Neural progenitor cell (in vitro differentiated cells): ENCODE data around the gene ART3. TPM values are rescaled to one million over a fixed set of nuclear protein-coding genes. Genes with fewer than 3 reads are reported as not detected.

Source experiments
- DNase-seq: peaks from one replicate; pipeline ENCODE4 v3.0.0-alpha.2; 2016; ENCODE audit warnings: low spot score
- H2AFZ ChIP-seq: fragments of 200-600 bp; sonication (generic); replicated peaks from 2 replicates; pipeline ENCODE4 v1.6.1; 2016; ENCODE audit warnings: antibody characterized with exemption
- H3F3A ChIP-seq: fragments of 200-600 bp; sonication (generic); 2 replicates; pipeline ENCODE4 v1.6.1; 2016; ENCODE audit warnings: antibody characterized with exemption, low read depth
- H3K27ac ChIP-seq: fragments of 200-600 bp; sonication (generic); 2 replicates; pipeline ENCODE4 v1.5.1; 2016; ENCODE audit warnings: mild to moderate bottlenecking
- H3K27me3 ChIP-seq: fragments of 200-600 bp; sonication (generic); 2 replicates; pipeline ENCODE4 v1.6.1; 2016; ENCODE audit warnings: mild to moderate bottlenecking, moderate library complexity
- H3K36me3 ChIP-seq: fragments of 200-600 bp; sonication (generic); 2 replicates; pipeline ENCODE4 v1.5.1; 2016
- H3K4me1 ChIP-seq: fragments of 200-600 bp; sonication (generic); 2 replicates; pipeline ENCODE4 v1.6.1; 2016; ENCODE audit warnings: mixed run types
- H3K4me2 ChIP-seq: fragments of 200-600 bp; sonication (generic); 2 replicates; pipeline ENCODE4 v1.6.1; 2016
- H3K4me3 ChIP-seq: fragments of 200-600 bp; sonication (generic); 2 replicates; pipeline ENCODE4 v1.5.1; 2016
- H3K79me2 ChIP-seq: fragments of 200-600 bp; sonication (generic); 2 replicates; pipeline ENCODE4 v1.6.1; 2016; ENCODE audit warnings: low read depth
- H3K9ac ChIP-seq: fragments of 200-600 bp; sonication (generic); 2 replicates; pipeline ENCODE4 v1.6.1; 2016
- H3K9me3 ChIP-seq: fragments of 200-600 bp; sonication (generic); 2 replicates; pipeline ENCODE4 v1.5.1; 2016; ENCODE audit warnings: low read depth
- H4K20me1 ChIP-seq: fragments of 200-600 bp; sonication (generic); 2 replicates; pipeline ENCODE4 v1.6.1; 2016; ENCODE audit warnings: low read depth
- H3K27ac Mint-ChIP-seq: 3 replicates; pipeline ENCODE4 v1.8.0; 2021; ENCODE audit warnings: mixed read lengths
- H3K27me3 Mint-ChIP-seq: 2 replicates; pipeline ENCODE4 v1.8.0; 2022; ENCODE audit warnings: low read depth, mild to moderate bottlenecking, inconsistent platforms, moderate library complexity, mixed read lengths; ENCODE audit not compliant: insufficient read depth
- H3K36me3 Mint-ChIP-seq: 3 replicates; pipeline ENCODE4 v1.8.0; 2021; ENCODE audit warnings: mixed read lengths
- H3K4me1 Mint-ChIP-seq: 3 replicates; pipeline ENCODE4 v1.8.0; 2021; ENCODE audit warnings: mixed read lengths
- H3K4me3 Mint-ChIP-seq: 3 replicates; pipeline ENCODE4 v1.8.0; 2021; ENCODE audit warnings: mild to moderate bottlenecking, moderate library complexity, mixed read lengths
- H3K9me3 Mint-ChIP-seq: 3 replicates; pipeline ENCODE4 v1.8.0; 2020; ENCODE audit warnings: mixed read lengths
- EZH2 ChIP-seq: fragments of 200-600 bp; sonication (generic); IDR thresholded peaks from 2 replicates; pipeline ENCODE4 v1.6.1; 2017; ENCODE audit warnings: antibody characterized with exemption, mild to moderate bottlenecking, moderate library complexity
- EZH2phosphoT487 ChIP-seq: fragments of 200-600 bp; sonication (generic); IDR thresholded peaks from 2 replicates; pipeline ENCODE4 v1.6.1; 2017; ENCODE audit warnings: antibody characterized with exemption
- total RNA-seq: library from RNA; depleted of rRNA; stranded (reverse); fragments of >200 nt; gene quantifications from 2 replicates; pipeline ENCODE4 v1.2.3, GENCODE V29; 2015; ENCODE audit warnings: low replicate concordance
- TF ChIP-seq, protein P1 (sequence below): fragments of 200-600 bp; sonication (generic); IDR thresholded peaks from 2 replicates; pipeline ENCODE4 v1.5.1; 2017; ENCODE audit warnings: antibody characterized with exemption, mild to moderate bottlenecking

Gene ART3
- total RNA-seq, 1 donor from 2014 or later: not detected

DNA sequence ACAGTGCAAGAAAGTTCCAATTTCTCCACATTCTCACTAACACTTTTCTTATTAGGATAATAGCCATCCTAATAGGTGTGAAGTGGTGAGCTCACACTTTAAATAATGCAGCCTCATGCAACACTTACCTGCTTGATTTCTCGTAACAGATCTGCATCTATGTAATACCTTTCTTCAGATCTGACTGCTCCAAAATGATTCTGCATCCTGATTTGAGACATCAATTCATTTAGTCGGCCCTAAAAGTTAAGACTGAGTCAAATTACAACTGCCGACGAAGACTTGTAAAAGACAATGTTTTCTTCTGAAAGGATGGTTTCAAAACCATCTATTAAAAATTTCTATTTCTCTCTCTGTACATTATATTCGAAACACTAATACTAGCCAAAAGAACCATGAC is 43.0 kb downstream of the ART3 start:
- H3K27me3 ChIP-seq: no peaks in the 10 kb centered on the region
- no peak overlapping the region for H3K9ac ChIP-seq
- H3K4me1 ChIP-seq: no peaks in the 10 kb centered on the region

DNA sequence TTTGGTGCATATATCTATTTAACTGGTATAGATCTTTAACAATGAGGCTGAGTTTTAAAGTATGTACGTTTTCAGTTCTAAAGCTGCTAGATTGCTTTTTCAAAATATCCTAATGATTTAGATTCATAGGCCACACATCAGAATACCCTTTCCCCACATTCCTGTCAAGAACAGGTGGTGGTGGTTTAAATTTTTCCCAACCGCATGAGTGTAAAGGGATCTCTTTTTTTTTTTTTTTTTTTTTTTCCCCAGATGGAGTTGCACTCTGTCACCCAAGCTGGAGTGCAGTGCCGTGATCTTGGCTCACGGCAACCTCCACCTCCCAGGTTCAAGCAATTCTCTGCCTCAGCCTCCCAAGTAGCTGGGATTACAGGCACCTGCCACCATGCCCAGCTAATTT is 45.7 kb downstream of the ART3 start:
- TF ChIP-seq EZH2: no peak
- TF ChIP-seq, protein P1, sequence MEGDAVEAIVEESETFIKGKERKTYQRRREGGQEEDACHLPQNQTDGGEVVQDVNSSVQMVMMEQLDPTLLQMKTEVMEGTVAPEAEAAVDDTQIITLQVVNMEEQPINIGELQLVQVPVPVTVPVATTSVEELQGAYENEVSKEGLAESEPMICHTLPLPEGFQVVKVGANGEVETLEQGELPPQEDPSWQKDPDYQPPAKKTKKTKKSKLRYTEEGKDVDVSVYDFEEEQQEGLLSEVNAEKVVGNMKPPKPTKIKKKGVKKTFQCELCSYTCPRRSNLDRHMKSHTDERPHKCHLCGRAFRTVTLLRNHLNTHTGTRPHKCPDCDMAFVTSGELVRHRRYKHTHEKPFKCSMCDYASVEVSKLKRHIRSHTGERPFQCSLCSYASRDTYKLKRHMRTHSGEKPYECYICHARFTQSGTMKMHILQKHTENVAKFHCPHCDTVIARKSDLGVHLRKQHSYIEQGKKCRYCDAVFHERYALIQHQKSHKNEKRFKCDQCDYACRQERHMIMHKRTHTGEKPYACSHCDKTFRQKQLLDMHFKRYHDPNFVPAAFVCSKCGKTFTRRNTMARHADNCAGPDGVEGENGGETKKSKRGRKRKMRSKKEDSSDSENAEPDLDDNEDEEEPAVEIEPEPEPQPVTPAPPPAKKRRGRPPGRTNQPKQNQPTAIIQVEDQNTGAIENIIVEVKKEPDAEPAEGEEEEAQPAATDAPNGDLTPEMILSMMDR: no peak
- TF ChIP-seq EZH2phosphoT487: no peak

More for the DNA sequence above, 43.0 kb downstream of the ART3 start:
- no peak overlapping the region for H3K27ac Mint-ChIP-seq
- no peaks in the 10 kb centered on the region for H4K20me1 ChIP-seq
- H3K4me3 Mint-ChIP-seq: no peak overlapping the region
- H3F3A ChIP-seq: peaks cover 13% of the 10 kb centered on the region
- no peak overlapping the region for H3K27ac ChIP-seq
- no peaks in the 10 kb centered on the region for H3K27me3 Mint-ChIP-seq
- no peak for TF ChIP-seq EZH2phosphoT487
- TF ChIP-seq, protein P1: no peak
- TF ChIP-seq EZH2: no peak
- no peaks in the 10 kb centered on the region for H3K9me3 Mint-ChIP-seq
- peaks cover 49% of the 10 kb centered on the region for H3K36me3 Mint-ChIP-seq
- peaks cover 6% of the 10 kb centered on the region for H3K79me2 ChIP-seq
- no peak for DNase-seq
- peaks cover 47% of the 10 kb centered on the region for H3K36me3 ChIP-seq
- H2AFZ ChIP-seq: no peak overlapping the region
- no peak overlapping the region for H3K4me2 ChIP-seq
- no peaks in the 10 kb centered on the region for H3K4me1 Mint-ChIP-seq
- no peak overlapping the region for H3K4me3 ChIP-seq
- no peaks in the 10 kb centered on the region for H3K9me3 ChIP-seq

DNA sequence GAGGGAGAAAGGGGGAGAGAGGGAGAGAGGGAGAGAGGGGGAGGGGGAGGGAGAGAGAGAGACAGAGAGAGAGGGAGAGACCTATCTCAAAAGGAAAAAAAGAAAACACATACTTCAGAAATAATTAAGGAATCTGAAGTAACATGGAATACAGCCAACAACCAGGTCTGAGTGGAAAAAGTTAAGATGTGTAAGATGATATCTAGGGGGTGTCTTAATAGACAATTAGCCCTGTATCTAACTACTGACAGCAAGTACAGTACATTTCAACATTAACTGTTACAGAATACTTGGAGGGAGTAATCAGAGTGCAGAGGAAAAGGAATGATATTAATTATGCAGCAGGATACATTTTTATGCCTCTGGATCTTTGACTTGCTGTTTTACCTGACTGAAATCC is 51.3 kb downstream of the ART3 start:
- Mint-ChIP-seq H3K27me3 (no peaks in the 10 kb centered on the region), H3K4me1 (no peaks in the 10 kb centered on the region), H3K36me3 (peaks cover 42% of the 10 kb centered on the region), H3K4me3 (no peak overlapping the region), H3K27ac (no peak overlapping the region), H3K9me3 (no peaks in the 10 kb centered on the region)
- H3K4me1 ChIP-seq: no peaks in the 10 kb centered on the region
- H3K4me2 ChIP-seq: no peak overlapping the region
- no peaks in the 10 kb centered on the region for H4K20me1 ChIP-seq
- no peak overlapping the region for H3K27ac ChIP-seq
- TF ChIP-seq EZH2 (no peak), EZH2phosphoT487 (no peak)
- TF ChIP-seq, protein P1: no peak
- H3K9ac ChIP-seq: no peak overlapping the region
- H3K9me3 ChIP-seq: no peaks in the 10 kb centered on the region
- DNase-seq: no peak
- no peak overlapping the region for H3K4me3 ChIP-seq
- no peak overlapping the region for H2AFZ ChIP-seq
- peaks cover 36% of the 10 kb centered on the region for H3K79me2 ChIP-seq
- H3K36me3 ChIP-seq: peaks cover 67% of the 10 kb centered on the region
- no peaks in the 10 kb centered on the region for H3K27me3 ChIP-seq
- peaks cover 5% of the 10 kb centered on the region for H3F3A ChIP-seq

More for the DNA sequence above, 45.7 kb downstream of the ART3 start:
- Histone ChIP-seq H3K36me3 (peaks cover 60% of the 10 kb centered on the region), H3K9me3 (no peaks in the 10 kb centered on the region), H3K27me3 (no peaks in the 10 kb centered on the region), H3K4me2 (no peak overlapping the region), H3K4me1 (no peaks in the 10 kb centered on the region), H3K79me2 (peaks cover 6% of the 10 kb centered on the region), H3K9ac (no peak overlapping the region), H3F3A (peaks cover 8% of the 10 kb centered on the region), H2AFZ (no peak overlapping the region), H3K27ac (no peak overlapping the region), H3K4me3 (no peak overlapping the region), H4K20me1 (no peaks in the 10 kb centered on the region)
- H3K27ac Mint-ChIP-seq: no peak overlapping the region
- no peak overlapping the region for H3K4me3 Mint-ChIP-seq
- H3K4me1 Mint-ChIP-seq: no peaks in the 10 kb centered on the region
- no peak for DNase-seq
- no peaks in the 10 kb centered on the region for H3K9me3 Mint-ChIP-seq
- H3K27me3 Mint-ChIP-seq: no peaks in the 10 kb centered on the region
- H3K36me3 Mint-ChIP-seq: peaks cover 58% of the 10 kb centered on the region
